Stimulated activated CD8-positive, alpha-beta memory T cell treated with anti-CD3 and anti-CD28 coated beads, Interleukin-15, amount 100 ng/mL, for 4 hours (primary cell): ENCODE results near the gene GALNT7.

Experiments used
- DNase-seq, 2 donors: peaks; one replicate each; pipeline ENCODE4 v3.0.0-alpha.2; 2020; ENCODE audit warnings: low read depth in 2 of 2

GALNT7 gene

DNA sequence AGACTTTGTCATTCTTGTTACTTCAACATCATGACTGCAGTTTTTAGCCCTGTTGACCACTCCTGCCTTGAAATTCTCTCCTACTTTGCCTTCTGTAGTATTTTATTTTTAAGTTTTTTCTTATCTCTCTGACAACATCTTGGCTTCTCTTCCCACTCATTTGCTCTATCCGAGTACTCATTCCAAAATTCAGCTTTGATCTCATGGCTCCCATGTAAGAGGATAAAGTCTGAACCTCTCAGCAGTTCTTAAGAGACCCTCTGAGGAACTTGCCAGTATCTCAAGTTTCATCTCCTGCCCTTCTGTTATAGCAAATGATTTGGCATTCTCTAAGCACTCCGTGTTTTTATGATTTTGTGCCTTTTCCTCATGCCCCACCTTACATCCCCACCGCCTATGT, 67.7 kb downstream of the GALNT7 start:
- DNase-seq, result no peak

DNA sequence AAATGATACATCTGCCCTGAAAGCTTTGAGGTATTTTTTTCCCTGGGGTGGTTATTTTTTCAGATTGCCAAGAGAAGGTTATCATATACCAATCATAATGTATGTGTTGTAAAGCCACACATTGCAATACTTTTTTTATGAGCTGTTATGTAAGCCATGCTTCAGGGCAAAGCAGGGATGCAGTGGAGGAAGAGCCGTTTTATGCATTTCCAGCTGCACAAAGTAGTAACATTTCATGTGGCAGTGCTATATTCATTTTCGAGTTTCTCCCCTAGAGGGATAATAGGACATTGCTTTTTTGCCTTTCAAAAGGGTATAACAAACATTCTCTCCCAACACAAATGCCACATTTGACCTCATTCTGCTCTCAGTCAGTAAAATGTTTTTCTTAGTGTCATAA, 68.5 kb downstream of the GALNT7 start:
- no peak for DNase-seq

DNA sequence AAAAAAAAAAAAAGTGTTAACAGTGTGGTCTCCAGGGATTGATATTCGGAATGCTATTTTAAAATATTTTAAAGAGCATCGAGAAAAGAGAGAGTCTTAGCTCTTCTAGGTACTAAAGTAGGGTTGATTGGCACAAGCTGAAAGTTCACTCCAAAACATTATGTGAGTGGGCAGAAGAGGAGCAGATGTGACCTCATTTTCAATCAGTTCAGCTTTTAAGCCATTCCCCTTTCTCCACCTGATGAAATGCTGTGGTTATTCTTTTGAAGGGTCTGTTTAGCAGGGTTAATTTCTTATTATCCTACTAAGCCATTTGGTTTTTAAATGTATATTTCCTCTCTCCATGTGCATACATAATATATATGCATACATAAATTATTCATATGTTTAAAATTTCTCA, 69.2 kb downstream of the GALNT7 start:
- DNase-seq, result no peak

DNA sequence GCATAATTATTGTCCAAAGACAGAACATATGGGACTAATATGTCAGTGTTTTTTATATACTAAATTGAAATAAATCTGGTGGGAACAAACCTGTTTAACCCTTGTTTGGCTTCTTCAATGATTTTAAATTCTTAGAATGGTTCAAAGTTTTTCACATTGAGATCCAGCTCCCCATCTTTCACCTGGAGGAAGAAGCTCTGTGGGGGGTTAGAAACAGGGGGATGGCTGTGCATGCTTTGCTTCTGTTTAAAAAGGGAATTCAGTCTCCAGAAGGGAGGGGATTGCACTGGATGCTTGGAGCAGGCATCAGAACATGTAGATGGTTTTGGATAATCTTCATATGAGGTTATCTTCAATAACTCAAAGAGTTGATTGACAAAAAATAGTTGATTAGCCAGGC, 72.1 kb downstream of the GALNT7 start:
- no peak for DNase-seq

DNA sequence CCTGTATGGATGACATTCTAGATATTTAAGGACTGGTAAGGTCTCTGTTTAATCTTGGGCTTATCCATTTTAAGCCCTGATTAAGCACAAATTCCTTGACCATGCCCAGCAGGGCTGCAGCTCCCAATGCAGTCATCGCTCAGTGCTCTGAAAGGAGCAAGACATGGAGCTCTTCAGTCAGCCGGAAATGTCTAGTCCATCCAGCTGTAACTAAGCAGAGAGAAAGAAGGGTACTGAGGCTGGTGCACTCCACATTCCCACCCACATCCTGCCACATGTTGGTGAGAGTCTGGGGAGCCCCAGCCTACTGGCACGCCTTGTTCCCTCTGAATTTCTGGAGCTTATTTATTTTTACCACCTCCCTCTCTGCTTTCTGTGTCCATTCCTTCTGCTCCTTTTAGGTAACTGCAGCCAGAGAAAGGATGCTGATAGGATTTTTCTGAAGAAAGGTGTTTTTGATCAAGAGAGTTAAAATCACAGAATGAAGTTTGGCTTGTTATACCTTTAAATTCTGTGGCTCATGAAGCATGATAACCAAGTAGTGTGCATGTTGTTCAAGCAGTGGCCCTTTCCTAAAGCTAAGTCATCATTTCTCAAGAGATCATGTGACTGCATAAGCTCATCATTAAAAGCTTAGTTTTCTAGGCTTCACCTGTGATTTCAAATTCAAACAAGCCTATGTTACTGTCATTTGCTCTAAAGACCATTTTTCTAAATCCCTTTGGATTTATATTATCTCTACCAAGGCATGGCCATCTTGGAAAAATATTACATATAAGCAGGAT, 74.0 kb downstream of the GALNT7 start:
- no peak for DNase-seq

DNA sequence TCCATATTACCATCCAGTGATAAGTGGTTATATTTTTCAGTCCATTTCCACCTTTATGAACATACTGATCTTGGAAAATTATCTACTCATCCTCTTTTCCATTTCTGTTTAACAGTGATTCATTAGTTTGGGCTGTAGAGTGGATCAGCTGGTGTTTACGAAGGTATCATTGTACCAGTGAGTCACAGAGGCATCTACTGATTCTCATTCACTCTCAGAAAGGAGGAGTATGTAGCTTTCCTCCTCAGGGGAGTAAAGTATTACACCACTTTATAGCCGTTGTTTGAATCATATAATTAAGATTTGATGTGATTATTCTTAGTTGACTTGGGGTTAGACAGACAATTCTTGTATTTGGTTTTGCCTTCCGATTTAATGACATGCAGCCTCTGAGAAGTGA, 74.7 kb downstream of the GALNT7 start:
- DNase-seq, result no peak

DNA sequence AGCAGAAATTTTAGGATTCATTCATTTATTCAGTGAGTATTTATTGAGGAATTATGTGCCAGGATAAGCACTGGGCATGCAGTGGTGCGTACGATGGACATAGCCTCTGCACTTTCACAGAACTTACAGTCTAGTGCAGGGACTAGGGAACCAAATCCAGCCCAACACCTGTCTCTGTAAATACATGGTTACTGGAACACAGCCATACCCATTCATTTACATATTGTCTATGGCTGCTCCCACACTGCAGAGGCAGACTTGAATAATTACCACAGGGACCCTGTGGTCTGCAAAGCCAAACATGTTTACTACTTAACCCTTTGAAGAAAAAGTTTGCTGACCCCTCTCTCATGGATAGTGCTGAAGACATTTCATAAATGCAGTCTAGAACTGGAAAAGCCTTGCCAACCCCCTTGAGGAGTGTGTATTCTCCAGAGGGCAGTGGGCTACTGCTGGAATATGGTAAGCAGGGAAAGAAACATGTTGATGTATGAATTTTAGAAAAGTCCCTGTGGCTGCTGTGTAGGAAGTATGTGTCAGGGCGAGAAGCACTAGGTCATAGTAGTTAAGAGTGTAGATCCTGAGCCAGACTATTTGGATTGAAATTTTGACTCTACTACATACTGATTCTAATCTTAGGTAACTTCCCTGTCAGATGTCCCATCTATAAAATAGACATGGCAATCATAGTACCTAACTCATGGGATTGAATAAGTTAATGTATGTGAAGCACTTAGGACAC, 75.5 kb downstream of the GALNT7 start:
- DNase-seq, result no peak

DNA sequence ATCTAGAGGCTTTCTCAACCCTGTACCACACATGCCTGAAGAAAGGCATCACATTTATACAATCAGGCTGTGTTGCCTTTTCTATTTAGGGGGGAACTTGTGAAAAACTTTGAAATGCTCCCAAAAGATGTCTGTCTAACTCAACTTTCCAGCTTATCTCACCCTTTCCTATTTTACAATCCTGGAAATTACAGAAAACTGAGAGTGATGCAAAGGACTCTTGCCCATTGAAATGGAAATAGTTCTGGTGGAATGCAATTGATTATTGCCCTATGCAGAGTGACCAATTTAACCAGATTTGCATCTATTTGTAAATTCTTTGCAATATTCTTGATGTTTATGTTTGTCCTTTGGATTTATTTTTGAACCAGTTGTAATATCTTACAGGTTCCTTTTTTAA, 77.3 kb downstream of the GALNT7 start:
- no peak for DNase-seq

DNA sequence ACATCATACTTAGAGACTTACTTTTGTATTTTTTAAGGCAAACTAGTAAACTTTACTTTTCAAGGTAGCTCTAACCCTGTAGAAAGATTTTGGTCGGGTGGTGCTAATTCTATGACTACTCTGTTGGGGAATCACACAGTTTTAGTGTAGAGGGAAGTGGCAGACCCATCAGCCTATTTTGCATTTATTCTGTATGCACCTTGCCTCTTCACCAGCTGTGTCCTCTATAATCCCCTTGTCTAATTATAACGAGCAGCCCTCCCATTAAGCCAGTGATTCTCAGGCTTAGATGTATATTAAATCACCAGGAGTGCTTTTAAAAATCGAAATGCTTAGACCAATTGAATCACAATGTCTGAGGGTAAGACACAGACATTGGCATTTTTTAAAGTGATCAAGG, 78.1 kb downstream of the GALNT7 start:
- DNase-seq, result no peak

DNA sequence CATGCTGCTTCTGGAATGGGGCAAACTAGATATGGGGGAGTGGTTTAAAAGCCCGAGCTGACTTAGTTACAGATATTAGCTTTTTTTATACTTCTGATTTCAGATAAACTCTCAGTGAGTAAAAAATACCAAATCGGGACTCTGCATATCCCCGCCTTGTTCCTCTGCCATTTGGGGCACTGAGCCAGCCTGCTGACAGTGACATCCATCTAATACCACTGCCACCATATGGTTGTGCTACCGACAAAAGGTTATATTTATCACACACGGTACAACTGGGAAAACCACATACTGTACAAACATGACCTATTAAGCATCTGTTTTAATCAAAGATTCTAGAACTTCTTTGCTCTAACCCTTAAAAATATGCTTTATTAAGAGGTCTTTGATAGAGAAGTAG, 78.7 kb downstream of the GALNT7 start:
- no peak for DNase-seq

DNA sequence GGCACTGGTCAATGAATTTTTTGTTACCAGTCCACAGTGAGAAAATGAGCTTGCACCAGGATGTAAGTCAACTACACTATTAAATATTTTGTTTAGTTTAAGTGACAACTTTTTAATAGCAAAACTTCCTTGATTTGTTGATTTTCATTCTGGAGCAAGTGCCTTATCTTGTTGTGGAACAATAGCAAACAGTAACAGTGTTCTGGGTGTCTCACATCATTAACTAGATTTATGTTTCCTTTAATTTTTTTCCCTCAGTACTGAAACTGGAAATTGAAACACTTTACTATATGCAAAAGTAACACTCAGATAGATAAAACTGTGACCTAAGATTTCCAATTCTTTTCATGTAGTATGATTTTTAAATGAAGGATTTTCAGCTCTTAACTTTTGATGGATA, 80.1 kb downstream of the GALNT7 start:
- DNase-seq, result no peak

DNA sequence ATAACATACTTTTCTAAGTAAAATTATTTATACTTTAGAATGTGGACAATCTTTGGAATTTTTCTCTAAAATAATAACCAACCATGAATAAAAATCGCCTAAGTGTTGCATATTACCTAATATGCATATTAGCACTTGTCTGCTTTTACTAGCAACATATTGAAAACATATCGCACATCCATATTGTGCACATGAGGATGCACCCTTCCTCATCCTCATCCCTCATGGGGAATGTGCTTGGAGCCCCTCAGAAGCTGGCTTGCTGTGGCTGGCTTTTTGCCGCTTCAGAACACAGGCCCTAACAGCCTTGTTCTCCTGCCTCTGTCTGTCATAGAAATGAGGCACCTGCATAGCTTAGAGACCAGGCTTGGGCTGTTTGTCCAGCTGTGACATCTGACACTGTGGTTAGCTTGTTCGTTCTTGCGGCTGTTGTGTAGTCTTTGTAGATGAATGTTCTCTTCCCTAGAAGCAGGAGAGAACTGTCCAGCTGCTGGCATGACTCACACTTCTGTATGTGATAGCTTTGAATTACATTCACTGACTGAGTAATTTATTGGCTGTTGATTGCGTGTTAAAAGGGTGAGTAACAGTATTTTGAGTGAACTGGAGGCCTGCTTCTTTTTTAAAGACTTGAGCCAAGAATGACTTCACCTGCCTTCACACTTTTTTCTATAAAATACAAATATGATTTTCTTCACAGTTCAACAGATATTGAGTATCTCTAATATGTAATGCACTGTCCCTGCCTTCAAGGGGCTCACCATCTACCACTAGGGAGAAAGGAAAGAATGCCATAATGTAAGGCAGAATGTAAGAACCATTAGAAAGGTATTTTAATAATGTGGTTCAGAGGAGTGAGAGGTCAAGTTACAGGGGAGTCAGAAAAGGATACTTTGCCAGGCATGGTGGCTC, 83.7 kb downstream of the GALNT7 start:
- no peak for DNase-seq

DNA sequence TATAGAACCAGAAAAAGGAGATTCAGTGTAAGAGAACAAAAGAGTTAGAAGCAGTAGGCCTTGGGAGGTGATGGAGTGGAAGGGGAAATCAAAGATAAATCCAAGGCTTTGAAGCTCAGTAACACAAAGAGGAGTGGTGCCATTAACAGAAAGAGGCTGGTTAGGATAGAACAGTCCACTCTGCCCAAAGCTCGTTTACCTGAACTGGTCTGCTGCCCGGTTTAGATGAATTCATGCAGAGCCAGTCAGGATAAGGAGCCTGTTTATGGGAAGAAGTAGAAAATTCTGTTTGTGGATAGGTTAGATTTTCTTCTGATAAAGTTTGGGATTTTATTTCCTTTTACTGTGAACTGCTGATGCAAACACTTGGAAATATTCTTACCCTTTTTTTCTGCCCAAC, 85.0 kb downstream of the GALNT7 start:
- no peak for DNase-seq

DNA sequence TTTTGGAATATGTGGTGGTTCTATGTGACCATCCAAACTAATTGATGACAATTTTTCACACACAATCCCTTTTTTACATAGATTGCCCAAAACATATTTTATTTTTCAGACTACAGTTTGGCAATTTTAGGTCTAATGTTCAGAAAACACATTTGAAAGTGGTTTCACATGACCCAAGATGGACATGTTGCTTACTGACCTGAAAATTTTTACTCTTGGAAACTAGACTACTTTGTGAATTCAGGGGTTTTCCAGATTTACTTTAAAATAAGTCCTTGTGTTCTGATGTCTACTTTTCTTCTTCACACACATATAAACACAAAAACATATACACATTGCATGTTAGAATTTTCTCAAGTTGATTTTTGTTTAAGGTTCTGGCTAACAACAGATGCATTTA, 86.0 kb downstream of the GALNT7 start:
- no peak for DNase-seq

DNA sequence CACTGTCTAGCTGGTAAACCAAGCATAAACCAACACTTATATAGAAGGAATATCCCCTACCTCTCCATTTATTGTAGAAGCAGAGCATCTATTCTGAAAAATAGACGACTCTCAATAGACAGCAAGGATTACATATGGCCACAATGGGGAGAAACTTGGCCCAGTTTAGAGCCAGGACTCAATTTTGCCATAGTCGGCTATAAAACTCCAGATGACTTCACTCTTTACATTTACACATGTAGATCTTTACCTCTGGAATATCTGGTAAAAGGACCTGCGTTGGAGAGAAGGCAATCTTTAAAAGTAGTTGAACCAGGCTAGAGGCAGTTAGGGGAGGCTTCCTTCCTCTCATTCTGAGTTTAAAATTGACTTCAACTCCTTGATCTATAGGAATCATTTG, 88.2 kb downstream of the GALNT7 start:
- DNase-seq, result no peak

DNA sequence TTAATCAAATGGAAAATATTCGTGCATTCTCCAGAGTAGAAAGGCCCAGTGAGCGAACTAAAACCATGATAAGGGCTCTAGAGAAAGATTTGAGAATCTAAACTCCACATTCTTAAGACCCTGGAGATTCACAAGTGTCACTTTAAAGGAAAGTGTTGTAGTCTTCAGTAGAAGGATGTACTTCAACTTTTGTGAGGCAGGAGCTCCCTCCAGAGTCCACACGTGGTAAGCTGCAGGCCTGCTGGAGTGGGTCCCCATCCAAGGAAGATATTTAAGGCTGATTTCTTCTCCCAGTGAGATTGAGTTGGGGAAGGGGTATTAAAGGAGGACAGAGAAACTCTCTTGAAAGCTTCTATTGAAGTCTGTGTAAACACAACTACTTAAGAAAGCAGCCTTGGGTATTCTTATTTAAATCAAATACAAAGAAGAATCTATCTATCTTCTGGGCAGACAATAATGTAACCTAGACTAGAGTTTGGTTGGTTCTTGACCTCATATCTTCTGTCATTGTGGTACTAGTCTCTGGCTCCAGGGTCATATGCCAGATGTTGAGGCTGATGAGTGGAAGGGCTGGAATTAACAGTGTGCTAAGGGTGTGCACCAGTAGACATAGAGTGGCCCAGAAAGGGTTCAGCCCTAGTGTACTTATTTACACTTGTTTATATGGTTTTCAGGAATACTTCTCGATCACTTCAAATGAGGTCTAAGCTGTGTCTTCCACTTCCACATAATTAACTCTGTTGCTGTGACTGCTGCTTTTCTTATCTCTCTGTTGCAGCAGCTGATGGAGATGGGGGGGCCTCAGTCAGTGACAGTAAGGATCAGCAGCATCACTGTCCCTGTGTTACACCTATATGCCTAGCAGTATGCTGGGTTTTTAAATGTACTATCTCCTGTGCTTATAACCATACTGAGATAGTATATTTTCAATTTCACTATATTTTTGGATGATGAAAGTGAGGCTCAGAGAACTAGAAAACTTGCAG, 89.4 kb downstream of the GALNT7 start:
- DNase-seq, result peak in 1 of 2 donors; percentile 11

DNA sequence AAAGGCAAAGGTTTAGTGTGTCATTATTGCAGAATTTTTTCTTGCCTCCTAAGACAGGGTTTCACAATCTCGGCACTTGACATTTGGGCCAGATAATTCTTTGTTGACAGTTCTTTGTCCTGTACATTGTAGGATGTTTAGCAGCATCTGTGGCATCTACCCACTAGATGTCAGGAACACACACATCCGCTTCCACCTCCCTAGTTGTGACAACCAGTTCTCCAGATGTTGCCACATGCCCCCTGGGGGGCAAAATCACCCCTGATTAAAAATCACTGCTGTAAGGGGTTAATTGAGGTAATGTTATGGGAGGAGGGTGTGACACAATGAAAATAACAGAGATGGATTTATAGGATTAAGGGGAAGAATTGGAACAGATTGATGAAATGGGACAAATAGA, 90.3 kb downstream of the GALNT7 start:
- no peak for DNase-seq

DNA sequence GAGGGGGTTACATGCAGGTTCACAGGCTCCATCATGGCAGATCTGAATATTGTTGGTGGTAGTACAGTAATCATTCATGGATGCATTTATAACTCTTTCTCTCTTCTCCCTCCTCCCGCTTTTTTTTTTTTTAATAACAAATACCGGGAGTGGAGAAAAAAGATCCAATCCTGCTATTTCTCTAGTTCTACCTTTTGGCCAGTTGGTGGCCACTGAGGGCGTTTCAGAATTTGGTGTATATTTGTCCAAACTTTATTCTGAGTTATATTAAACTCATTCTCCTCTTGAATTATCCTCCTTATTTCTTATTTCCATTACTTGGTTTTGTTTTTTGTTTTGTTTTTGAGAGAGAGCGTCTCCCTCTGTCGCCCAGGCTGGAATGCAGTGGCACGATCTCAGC, 90.7 kb downstream of the GALNT7 start:
- DNase-seq, result no peak

DNA sequence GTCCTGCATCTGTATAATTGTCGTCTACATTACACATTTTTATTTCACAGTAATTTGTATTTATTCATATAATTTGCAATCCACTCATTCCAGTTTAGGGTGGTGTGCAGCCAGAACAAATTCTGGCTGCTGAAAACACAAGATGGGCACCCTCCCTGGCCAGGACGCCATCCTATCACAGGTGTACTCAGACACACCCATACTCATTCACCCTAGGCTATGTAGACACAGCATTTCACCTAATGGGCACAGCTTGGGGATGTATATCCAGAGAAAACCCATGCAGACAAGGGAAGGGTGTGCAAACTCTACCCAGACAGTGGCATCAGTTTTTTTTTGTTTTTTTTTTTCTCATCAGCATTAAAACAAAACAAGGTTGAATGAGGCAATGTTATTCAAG, 92.4 kb downstream of the GALNT7 start:
- no peak for DNase-seq

DNA sequence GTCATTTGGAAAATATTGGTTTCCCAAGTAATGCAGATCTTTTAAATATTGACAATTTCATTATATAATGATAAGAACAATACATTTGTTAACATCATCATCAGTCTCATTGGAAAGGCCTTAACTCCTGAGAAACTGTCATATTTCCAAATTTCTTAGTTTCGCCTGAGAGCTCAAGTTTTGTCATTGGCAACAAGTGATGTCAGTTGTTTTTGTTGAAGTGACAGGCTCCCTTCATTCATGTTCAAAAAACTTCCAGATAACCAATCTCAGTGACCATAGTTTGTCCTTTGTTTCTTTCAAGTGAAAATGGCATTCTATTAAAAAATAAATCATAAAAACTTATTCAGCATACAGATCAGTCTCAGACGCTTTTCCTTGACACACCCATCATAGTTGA, 93.8 kb downstream of the GALNT7 start:
- DNase-seq, result no peak

DNA sequence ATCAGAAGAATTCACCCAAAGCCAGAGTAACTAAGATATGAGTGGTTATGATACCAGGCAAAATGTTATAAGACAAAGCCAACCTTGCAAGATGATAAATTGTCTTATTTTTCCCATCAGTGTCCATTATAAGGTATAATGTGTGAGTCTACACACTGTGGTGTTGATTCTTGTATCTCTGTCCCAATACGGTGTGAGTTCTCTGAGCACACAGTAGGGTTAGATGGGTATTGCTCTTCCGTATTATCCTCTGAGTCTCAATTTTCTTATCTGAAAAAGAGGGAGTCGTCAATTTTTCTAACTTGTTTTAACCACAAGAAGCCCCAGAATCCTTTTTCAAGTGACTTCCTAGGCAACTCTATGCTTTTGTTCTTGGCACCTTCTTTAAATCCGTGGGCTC, 95.6 kb downstream of the GALNT7 start:
- DNase-seq, result no peak
